Measurements from ENCODE around the gene GMEB2. TPM values are rescaled to one million over a fixed set of nuclear protein-coding genes. Genes with fewer than 3 reads are reported as not detected.
"Not testable (repeated sequence)": the region's sequence is repeated elsewhere in the genome, so short reads cannot be mapped to it uniquely, and the experiment has no call there.

The GMEB2 gene
- total RNA-seq, 1 donor: 27.1 TPM

- Histone ChIP-seq H3K9me3 (ENCODE audit: low read depth, low read length) (no peaks in the 10 kb centered on the region), H3K4me3 (ENCODE audit: low read length) (no peak overlapping the region), H3K4me1 (ENCODE audit: insufficient read depth, low read length) (peaks cover 20% of the 10 kb centered on the region), H3K27me3 (ENCODE audit: insufficient read depth, low read length) (no peaks in the 10 kb centered on the region)
Measured at GRCh38 chr20:63661108-63661507, 34.2 kb upstream of the GMEB2 start.

GRCh38 chr20:63660622-63661021 is 33.7 kb upstream of the GMEB2 start:
- no peaks in the 10 kb centered on the region for H3K27me3 ChIP-seq (ENCODE audit: insufficient read depth, low read length)
- H3K9me3 ChIP-seq (ENCODE audit: low read depth, low read length): no peaks in the 10 kb centered on the region
- H3K4me1 ChIP-seq (ENCODE audit: insufficient read depth, low read length): peaks cover 20% of the 10 kb centered on the region
- H3K4me3 ChIP-seq (ENCODE audit: low read length): no peak overlapping the region

GRCh38 chr20:63660174-63660573 is 33.3 kb upstream of the GMEB2 start:
- peaks cover 20% of the 10 kb centered on the region for H3K4me1 ChIP-seq (ENCODE audit: insufficient read depth, low read length)
- not testable (repeated sequence) for H3K27me3 ChIP-seq (ENCODE audit: insufficient read depth, low read length); H3K4me3 ChIP-seq (ENCODE audit: low read length); H3K9me3 ChIP-seq (ENCODE audit: low read depth, low read length)

- Histone ChIP-seq H3K4me1 (ENCODE audit: insufficient read depth, low read length) (peaks cover 23% of the 10 kb centered on the region), H3K4me3 (ENCODE audit: low read length) (no peak overlapping the region), H3K9me3 (ENCODE audit: low read depth, low read length) (no peaks in the 10 kb centered on the region), H3K27me3 (ENCODE audit: insufficient read depth, low read length) (no peaks in the 10 kb centered on the region)
Measured at GRCh38 chr20:63659370-63659769, 32.5 kb upstream of the GMEB2 start.

GRCh38 chr20:63658749-63659187 is 31.9 kb upstream of the GMEB2 start:
- Histone ChIP-seq H3K27me3 (ENCODE audit: insufficient read depth, low read length) (no peaks in the 10 kb centered on the region), H3K4me1 (ENCODE audit: insufficient read depth, low read length) (peaks cover 30% of the 10 kb centered on the region), H3K9me3 (ENCODE audit: low read depth, low read length) (no peaks in the 10 kb centered on the region), H3K4me3 (ENCODE audit: low read length) (peak overlapping the region; percentile 87)

- no peaks in the 10 kb centered on the region for H3K9me3 ChIP-seq (ENCODE audit: low read depth, low read length)
- H3K27me3 ChIP-seq (ENCODE audit: insufficient read depth, low read length): no peaks in the 10 kb centered on the region
- peak within 1 kb of the TSS; percentile 87 for H3K4me3 ChIP-seq (ENCODE audit: low read length)
- peaks cover 32% of the 10 kb centered on the region for H3K4me1 ChIP-seq (ENCODE audit: insufficient read depth, low read length)
Measured at GRCh38 chr20:63657937-63658748, 31.2 kb upstream of the GMEB2 start, which contains the start of gene RTEL1. Gene RTEL1, plus strand, starts transcription at chr20:63658312. Its CDS starts 1,091 bp downstream, at chr20:63659403.

- Histone ChIP-seq H3K9me3 (ENCODE audit: low read depth, low read length) (no peaks in the 10 kb centered on the region), H3K4me1 (ENCODE audit: insufficient read depth, low read length) (peaks cover 34% of the 10 kb centered on the region), H3K4me3 (ENCODE audit: low read length) (peak overlapping the region; percentile 87), H3K27me3 (ENCODE audit: insufficient read depth, low read length) (no peaks in the 10 kb centered on the region)
Measured at GRCh38 chr20:63657260-63657936, 30.5 kb upstream of the GMEB2 start.

GRCh38 chr20:63656451-63656850 is 29.6 kb upstream of the GMEB2 start:
- Histone ChIP-seq H3K4me1 (ENCODE audit: insufficient read depth, low read length) (peaks cover 41% of the 10 kb centered on the region), H3K27me3 (ENCODE audit: insufficient read depth, low read length) (peaks cover 2% of the 10 kb centered on the region), H3K9me3 (ENCODE audit: low read depth, low read length) (no peaks in the 10 kb centered on the region), H3K4me3 (ENCODE audit: low read length) (no peak overlapping the region)

- peaks cover 2% of the 10 kb centered on the region for H3K27me3 ChIP-seq (ENCODE audit: insufficient read depth, low read length)
- H3K9me3 ChIP-seq (ENCODE audit: low read depth, low read length): no peaks in the 10 kb centered on the region
- H3K4me3 ChIP-seq (ENCODE audit: low read length): no peak overlapping the region
- peaks cover 41% of the 10 kb centered on the region for H3K4me1 ChIP-seq (ENCODE audit: insufficient read depth, low read length)
Measured at GRCh38 chr20:63655249-63655648, 28.3 kb upstream of the GMEB2 start.

- Histone ChIP-seq H3K4me3 (ENCODE audit: low read length) (peak overlapping the region; percentile 24), H3K4me1 (ENCODE audit: insufficient read depth, low read length) (peaks cover 35% of the 10 kb centered on the region), H3K27me3 (ENCODE audit: insufficient read depth, low read length) (peaks cover 2% of the 10 kb centered on the region), H3K9me3 (ENCODE audit: low read depth, low read length) (no peaks in the 10 kb centered on the region)
Measured at GRCh38 chr20:63653974-63654668, 27.2 kb upstream of the GMEB2 start.

GRCh38 chr20:63653041-63653973 is 26.4 kb upstream of the GMEB2 start, which contains the start of gene STMN3:
Gene STMN3, minus strand, starts transcription at chr20:63653424. Its CDS starts 79 bp downstream, at chr20:63653345.
- Histone ChIP-seq H3K4me1 (ENCODE audit: insufficient read depth, low read length) (peaks cover 30% of the 10 kb centered on the region), H3K9me3 (ENCODE audit: low read depth, low read length) (no peaks in the 10 kb centered on the region), H3K27me3 (ENCODE audit: insufficient read depth, low read length) (peaks cover 2% of the 10 kb centered on the region), H3K4me3 (ENCODE audit: low read length) (peak within 1 kb of the TSS; percentile 40)

GRCh38 chr20:63652192-63652980 is 25.5 kb upstream of the GMEB2 start:
- H3K4me3 ChIP-seq (ENCODE audit: low read length): peak overlapping the region; percentile 40
- H3K27me3 ChIP-seq (ENCODE audit: insufficient read depth, low read length): peaks cover 2% of the 10 kb centered on the region
- H3K9me3 ChIP-seq (ENCODE audit: low read depth, low read length): no peaks in the 10 kb centered on the region
- H3K4me1 ChIP-seq (ENCODE audit: insufficient read depth, low read length): peaks cover 24% of the 10 kb centered on the region

- Histone ChIP-seq H3K9me3 (ENCODE audit: low read depth, low read length) (no peaks in the 10 kb centered on the region), H3K4me3 (ENCODE audit: low read length) (no peak overlapping the region), H3K27me3 (ENCODE audit: insufficient read depth, low read length) (peaks cover 2% of the 10 kb centered on the region), H3K4me1 (ENCODE audit: insufficient read depth, low read length) (peaks cover 21% of the 10 kb centered on the region)
Measured at GRCh38 chr20:63651942-63652191, 25.0 kb upstream of the GMEB2 start.

GRCh38 chr20:63650486-63650885 is 23.6 kb upstream of the GMEB2 start:
- not testable (repeated sequence) for H3K9me3 ChIP-seq (ENCODE audit: low read depth, low read length); H3K27me3 ChIP-seq (ENCODE audit: insufficient read depth, low read length); H3K4me3 ChIP-seq (ENCODE audit: low read length)
- peaks cover 21% of the 10 kb centered on the region for H3K4me1 ChIP-seq (ENCODE audit: insufficient read depth, low read length)
